Heart left ventricle (tissue), 16 donors: ENCODE results near the gene SALL1. TPM values are rescaled to one million over a fixed set of nuclear protein-coding genes. Genes with fewer than 3 reads are reported as not detected.
A peak's percentile ranks its signal among the peaks of the same experiment; 100 is the strongest.

Experiments
- ATAC-seq, 4 donors: fragments of 200-7000 bp; cut with Tn5 transposase; one replicate each; pipeline ENCODE4 v1.9.1; 2020 to 2022; ENCODE audit warnings: moderate library complexity in 4 of 4, mild to moderate bottlenecking in 3 of 4, moderate number of reproducible peaks in 1 of 4
- DNase-seq, 5 donors: peaks; one replicate each; pipeline ENCODE4 v3.0.0-alpha.2; 2020
- H3K27ac ChIP-seq, 12 donors: fragments of 200-600 bp; sonication (generic) in 4 of 12; one replicate each; pipeline versions ENCODE4 v1.5.0 to v1.8.0; 2016 to 2022; ENCODE audit warnings: mild to moderate bottlenecking in 2 of 12
- H3K27me3 ChIP-seq, 9 donors: fragments of 200-600 bp; sonication (generic) in 2 of 9; one replicate each; pipeline versions ENCODE4 v1.5.1 to v1.8.0; 2016 to 2022; ENCODE audit warnings: mild to moderate bottlenecking in 3 of 9
- H3K36me3 ChIP-seq, 9 donors: fragments of 200-600 bp; sonication (generic) in 2 of 9; one replicate each; pipeline versions ENCODE4 v1.5.0 to v1.8.0; 2018 to 2022; ENCODE audit warnings: mild to moderate bottlenecking in 2 of 9
- H3K4me1 ChIP-seq, 12 donors: fragments of 200-600 bp; sonication (generic) in 4 of 12; one replicate each; pipeline versions ENCODE4 v1.5.0 to v1.8.0; 2016 to 2022; ENCODE audit warnings: mild to moderate bottlenecking in 3 of 12
- H3K4me3 ChIP-seq, 12 donors: fragments of 200-600 bp; sonication (generic) in 4 of 12; one replicate each; pipeline versions ENCODE4 v1.5.0 to v1.8.0; 2017 to 2022; ENCODE audit warnings: mild to moderate bottlenecking in 9 of 12, moderate library complexity in 4 of 12
- H3K9me3 ChIP-seq, 12 donors: fragments of 200-600 bp; sonication (generic) in 4 of 12; one replicate each; pipeline versions ENCODE4 v1.5.0 to v1.8.0; 2016 to 2022; ENCODE audit warnings: mild to moderate bottlenecking in 1 of 12
- CTCF ChIP-seq, 12 donors: fragments of 200-600 bp; sonication (generic) in 4 of 12; IDR thresholded peaks; one replicate each; pipeline versions ENCODE4 v1.5.0 to v1.8.0; 2018 to 2022; ENCODE audit warnings: antibody characterized with exemption in 12 of 12, mild to moderate bottlenecking in 5 of 12
- POLR2A ChIP-seq, 2 donors: fragments of 450-650 bp; IDR thresholded peaks; one replicate each; pipeline ENCODE4 v1.6.1; 2017; ENCODE audit warnings: antibody characterized with exemption in 2 of 2, mild to moderate bottlenecking in 2 of 2, moderate library complexity in 2 of 2
- WGBS, 4 donors: extraction: QIAGEN DNeasy Blood & Tissue Kit in 2 of 4; methylation state at CpG; one replicate each; pipeline versions ENCODE4 v1.1.5 to v1.1.7; 2013 to 2018; 5-methylcytosine and 5-hydroxymethylcytosine counted together
- intact Hi-C, 10 donors: fragments of 100-400 bp; cut with DNase I; formaldehyde crosslinking; loops; one replicate each; pipeline versions ENCODE4 v1.11.1 to v1.14.2; 2022
- polyA plus RNA-seq, 2 donors: library from polyadenylated mRNA; stranded (reverse); fragments of 200-250 nt; gene quantifications; one replicate each; pipeline ENCODE4 v1.2.3, GENCODE V29; 2013
- total RNA-seq, 9 donors: library from RNA; depleted of rRNA in 2 of 9; stranded (reverse); fragments of >200 nt in 2 of 9; fragmentation: NEBNext Ultra II Directional in 3 of 9; extraction: Animal tissue kit (Norgen Biotek cat#: 25700) in 3 of 9; gene quantifications; one replicate each; pipeline versions ENCODE4 v1.1.0 to v1.2.4, GENCODE V29; 2016 to 2023
- donor health status: ischemic (EF 13 %, LVEDD 7.1; RV severe dilation, severe dysfunction).
- donor health status: healthy with polysubstance abuse.
- donor health status: DM: no; HTN: yes; CAD: no.
- donor health status: DM: no; HTN: no; CAD: no.
- donor health status: ischemic (EF 25% LVEDD 6.9; RV normal size, moderate dysfunction).
- donor health status: ischemic (EF 25% LVEDD 5.7; RV mildly dilated, moderate dysfunction).
- donor health status: healthy.
- donor health status: DM: yes; HTN: yes; CAD: no.
- donor health status: ischemic (EF 35%, LVEDD 5.7; RV mildly dilated, moderate dysfunction).
- donor health status: nonischemic (EF 11% LVEDD 7.7; RV severe dilation, severe dysfunction).
- donor health status: DM: yes; HTN: yes; CAD: no.
- donor health status: PGD.
- donor health status: ischemic (EF 29% LVEDD 5.4; RV normal size, mild dysfunction).
- donor health status: nonischemic (EF 23%, LVEDD 6.1; RV moderate dilation, normal function).

The SALL1 gene
- total and polyA plus RNA-seq, 11 donors = 0.05 to 0.75 (median 0.08) TPM; not detected in 4

GRCh38 chr16:51113236-51114125 lies 37.6 kb downstream of the SALL1 start:
- 3 to 8% (median 5%) methylated on average over 37 to 50 of the region's 50 CpGs for WGBS, 4 donors
- intact Hi-C loops = no loop called here
- H3K36me3 ChIP-seq = no peaks in the 10 kb centered on the region
- no peak for ATAC-seq
- TF ChIP-seq POLR2A (IDR thresholded peaks at IDR 0.05) = no peak
- no peak for TF ChIP-seq CTCF (IDR thresholded peaks at IDR 0.05)
- H3K9me3 ChIP-seq = peaks cover 0 to 5% (median 0%) of the 10 kb centered on the region in 12 donors
- H3K4me1 ChIP-seq = peaks cover 0 to 12% (median 0%) of the 10 kb centered on the region in 12 donors
- peak overlapping the region in 6 of 12 donors; percentile 1 to 38 (median 14) for H3K4me3 ChIP-seq
- peaks cover 0 to 72% (median 34%) of the 10 kb centered on the region in 9 donors for H3K27me3 ChIP-seq
- DNase-seq = no peak
- H3K27ac ChIP-seq = no peak overlapping the region

GRCh38 chr16:51112323-51112722 lies 38.7 kb downstream of the SALL1 start:
- peaks cover 0 to 60% (median 34%) of the 10 kb centered on the region in 9 donors for H3K27me3 ChIP-seq
- TF ChIP-seq CTCF (IDR thresholded peaks at IDR 0.05) (no peak), POLR2A (IDR thresholded peaks at IDR 0.05) (no peak)
- no peak overlapping the region for H3K27ac ChIP-seq
- no peak overlapping the region for H3K4me3 ChIP-seq
- H3K9me3 ChIP-seq = peaks cover 0 to 5% (median 0%) of the 10 kb centered on the region in 12 donors
- intact Hi-C loops = no loop called here
- ATAC-seq (no peak), DNase-seq (no peak)
- WGBS, 4 donors = 43 to 53% (median 47%) methylated on average over 3 of the region's 3 CpGs
- H3K4me1 ChIP-seq = peaks cover 0 to 12% (median 0%) of the 10 kb centered on the region in 12 donors
- H3K36me3 ChIP-seq = no peaks in the 10 kb centered on the region

GRCh38 chr16:51111759-51112158 lies 39.3 kb downstream of the SALL1 start:
- 22 to 39% (median 31%) methylated on average over 6 of the region's 6 CpGs for WGBS, 4 donors
- H3K9me3 ChIP-seq = peaks cover 0 to 5% (median 0%) of the 10 kb centered on the region in 12 donors

GRCh38 chr16:51110700-51111157 lies 40.3 kb downstream of the SALL1 start:
- TF ChIP-seq CTCF (IDR thresholded peaks at IDR 0.05) (no peak), POLR2A (IDR thresholded peaks at IDR 0.05) (no peak)
- intact Hi-C loops = no loop called here
- peaks cover 0 to 53% (median 33%) of the 10 kb centered on the region in 9 donors for H3K27me3 ChIP-seq
- DNase-seq (no peak), ATAC-seq (no peak)
- H3K27ac ChIP-seq = no peak overlapping the region
- peaks cover 0 to 12% (median 0%) of the 10 kb centered on the region in 12 donors for H3K4me1 ChIP-seq
- H3K9me3 ChIP-seq = peaks cover 0 to 5% (median 0%) of the 10 kb centered on the region in 12 donors
- no peak overlapping the region for H3K4me3 ChIP-seq
- no peaks in the 10 kb centered on the region for H3K36me3 ChIP-seq
- 67 to 83% (median 74%) methylated on average over 3 of the region's 3 CpGs for WGBS, 4 donors

More at GRCh38 chr16:51111759-51112158, 39.3 kb downstream of the SALL1 start:
- ATAC-seq = no peak
- no peak for TF ChIP-seq POLR2A (IDR thresholded peaks at IDR 0.05)
- DNase-seq = no peak
- Histone ChIP-seq H3K36me3 (no peaks in the 10 kb centered on the region), H3K4me1 (peaks cover 0 to 12% (median 0%) of the 10 kb centered on the region in 12 donors), H3K27me3 (peaks cover 0 to 56% (median 34%) of the 10 kb centered on the region in 9 donors), H3K27ac (no peak overlapping the region), H3K4me3 (no peak overlapping the region)
- intact Hi-C loops = no loop called here
